GM10266 (cell line): ENCODE results near the gene ARHGDIG.

Experiments used
- DNase-seq: peaks from one replicate; pipeline ENCODE4 v3.0.0; 2012; ENCODE audit errors: extremely low spot score
- TF ChIP-seq, protein P1 (sequence below): IDR thresholded peaks from 2 replicates; pipeline ENCODE4 v1.5.1; 2012; ENCODE audit warnings: mild to moderate bottlenecking, low read depth; ENCODE audit not compliant: control insufficient read depth, insufficient read depth; ENCODE audit errors: missing control alignments

ARHGDIG gene

DNA sequence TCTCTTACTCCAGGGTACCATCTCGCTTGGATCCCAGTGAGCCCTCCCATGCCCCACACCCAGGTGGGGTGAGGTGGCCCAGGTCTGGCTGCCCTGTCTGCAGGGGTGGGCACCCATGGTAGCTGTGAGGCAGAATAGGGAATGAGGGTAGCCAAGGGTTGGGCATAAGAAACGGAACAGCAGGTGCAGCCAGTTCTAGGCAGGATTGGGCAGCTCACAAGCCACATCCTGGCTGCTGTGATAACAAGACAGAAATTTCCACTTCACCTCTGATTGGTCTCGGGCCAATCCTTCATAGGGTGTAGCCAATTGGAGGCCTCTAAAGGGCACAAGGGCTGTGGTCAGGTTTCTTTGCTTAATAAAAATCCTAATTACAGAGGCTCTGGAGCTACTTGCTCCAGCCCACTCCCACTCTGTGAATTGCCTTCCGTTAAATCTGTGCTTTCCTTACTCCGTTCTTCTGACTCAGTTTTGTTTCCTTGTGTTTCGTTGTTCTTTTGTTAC lies 1.5 kb upstream of the ARHGDIG start:
- DNase-seq = peak; percentile 80
- TF ChIP-seq, protein P1, sequence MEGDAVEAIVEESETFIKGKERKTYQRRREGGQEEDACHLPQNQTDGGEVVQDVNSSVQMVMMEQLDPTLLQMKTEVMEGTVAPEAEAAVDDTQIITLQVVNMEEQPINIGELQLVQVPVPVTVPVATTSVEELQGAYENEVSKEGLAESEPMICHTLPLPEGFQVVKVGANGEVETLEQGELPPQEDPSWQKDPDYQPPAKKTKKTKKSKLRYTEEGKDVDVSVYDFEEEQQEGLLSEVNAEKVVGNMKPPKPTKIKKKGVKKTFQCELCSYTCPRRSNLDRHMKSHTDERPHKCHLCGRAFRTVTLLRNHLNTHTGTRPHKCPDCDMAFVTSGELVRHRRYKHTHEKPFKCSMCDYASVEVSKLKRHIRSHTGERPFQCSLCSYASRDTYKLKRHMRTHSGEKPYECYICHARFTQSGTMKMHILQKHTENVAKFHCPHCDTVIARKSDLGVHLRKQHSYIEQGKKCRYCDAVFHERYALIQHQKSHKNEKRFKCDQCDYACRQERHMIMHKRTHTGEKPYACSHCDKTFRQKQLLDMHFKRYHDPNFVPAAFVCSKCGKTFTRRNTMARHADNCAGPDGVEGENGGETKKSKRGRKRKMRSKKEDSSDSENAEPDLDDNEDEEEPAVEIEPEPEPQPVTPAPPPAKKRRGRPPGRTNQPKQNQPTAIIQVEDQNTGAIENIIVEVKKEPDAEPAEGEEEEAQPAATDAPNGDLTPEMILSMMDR = no peak

DNA sequence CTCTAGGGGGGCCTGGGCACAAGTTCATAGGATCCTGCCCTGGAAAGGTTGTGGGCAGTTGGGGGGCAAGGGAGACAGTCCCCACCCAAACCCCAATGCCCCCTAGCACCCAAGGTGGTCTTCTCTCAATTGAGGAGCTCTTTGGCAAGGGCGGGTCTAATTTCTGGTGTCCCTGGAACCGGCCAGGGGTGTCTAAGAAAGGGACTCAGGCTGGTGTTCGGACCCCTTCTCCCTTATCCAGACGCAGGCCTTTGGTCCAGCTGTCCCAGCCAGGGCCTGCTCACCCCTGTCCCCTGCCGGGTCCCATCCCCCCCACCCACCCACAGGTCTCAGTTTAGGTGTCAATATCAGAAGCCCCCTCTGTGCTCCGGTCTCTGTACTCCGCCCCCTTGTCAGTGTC lies 860 bp upstream of the ARHGDIG start:
- DNase-seq = peak; percentile 39
- TF ChIP-seq, protein P1 = no peak

DNA sequence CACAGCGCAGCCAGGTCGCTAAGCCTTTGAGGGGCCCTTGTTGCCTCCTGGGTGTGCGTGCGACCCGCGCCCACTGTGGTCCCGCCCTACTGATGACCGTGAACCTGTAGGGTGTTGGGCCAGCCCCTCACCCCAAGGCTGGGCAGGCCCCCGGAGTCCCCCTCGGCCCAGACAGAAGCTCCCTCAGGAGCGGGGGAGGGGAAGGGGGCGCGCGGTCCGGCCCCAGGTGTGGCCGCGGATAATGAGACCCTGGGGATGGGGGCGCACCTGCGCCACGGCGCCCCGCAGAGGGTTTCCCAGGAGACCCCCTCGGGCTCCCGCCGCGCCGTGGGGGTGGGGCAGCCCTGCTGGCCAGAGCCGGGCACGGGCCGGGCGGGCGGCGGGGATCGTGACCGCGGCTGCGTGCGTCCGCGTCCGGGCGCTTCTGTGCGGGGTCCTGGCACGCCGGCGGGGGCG lies 358 bp upstream of the ARHGDIG start:
- TF ChIP-seq, protein P1 = no peak
- DNase-seq = no peak

DNA sequence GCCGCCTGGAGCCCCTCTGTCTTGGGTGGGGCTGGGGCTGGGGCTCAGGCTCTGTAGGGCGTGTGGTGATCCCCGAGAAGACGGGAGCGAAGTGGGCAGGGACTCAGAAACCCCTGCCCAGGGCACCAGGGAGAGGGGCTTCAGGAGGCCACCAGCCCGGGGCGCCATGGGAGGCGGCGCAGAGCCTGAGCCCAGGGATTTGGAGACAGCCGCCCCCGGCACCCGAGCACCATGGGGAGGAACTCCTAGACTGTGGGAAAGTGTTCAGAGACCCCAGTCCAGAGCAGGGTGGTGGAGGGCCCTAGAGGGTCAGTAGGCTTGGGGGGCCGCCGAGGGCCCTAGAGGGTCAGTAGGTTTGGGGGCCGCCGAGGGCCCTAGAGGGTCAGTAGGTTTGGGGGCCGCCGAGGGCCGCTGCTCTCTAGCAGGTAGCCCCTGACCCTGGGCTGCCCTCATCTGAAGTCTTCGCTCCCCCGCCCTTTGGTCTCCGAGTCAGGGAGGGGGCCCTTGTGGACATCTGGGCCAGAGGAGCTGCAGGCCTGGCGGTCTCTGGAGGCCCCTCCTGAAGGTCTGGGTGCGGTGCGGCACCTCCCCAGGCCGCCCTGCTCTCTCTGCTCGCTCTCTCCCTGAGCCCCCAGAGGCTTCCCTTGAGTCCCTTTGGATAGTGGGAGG lies 734 bp downstream of the ARHGDIG start:
- DNase-seq = peak; percentile 38
- TF ChIP-seq, protein P1 = no peak

DNA sequence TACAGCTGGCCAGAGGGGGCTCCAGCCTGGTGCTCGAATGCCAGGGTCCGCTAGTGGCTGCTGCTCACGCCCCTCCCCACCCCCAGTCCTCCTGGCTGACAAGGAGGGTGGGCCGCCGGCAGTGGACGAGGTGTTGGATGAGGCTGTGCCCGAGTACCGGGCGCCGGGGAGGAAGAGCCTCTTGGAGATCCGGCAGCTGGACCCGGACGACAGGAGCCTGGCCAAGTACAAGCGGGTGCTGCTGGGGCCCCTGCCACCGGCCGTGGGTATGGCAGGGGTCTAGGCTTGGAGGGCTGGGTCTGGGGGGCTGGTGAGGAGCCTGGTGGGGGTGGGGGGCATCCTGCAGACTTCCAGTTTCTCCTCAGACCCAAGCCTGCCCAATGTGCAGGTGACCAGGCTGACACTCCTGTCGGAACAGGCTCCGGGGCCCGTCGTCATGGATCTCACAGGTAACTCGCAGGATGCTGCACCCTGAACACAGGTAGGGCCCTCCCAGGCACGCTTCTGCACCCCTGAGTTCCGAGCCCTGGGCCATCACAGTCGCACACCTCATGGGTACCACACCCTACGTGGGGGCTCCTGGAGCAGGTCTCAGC lies 1.4 kb downstream of the ARHGDIG start:
- TF ChIP-seq, protein P1 = no peak
- DNase-seq = peak; percentile 43

DNA sequence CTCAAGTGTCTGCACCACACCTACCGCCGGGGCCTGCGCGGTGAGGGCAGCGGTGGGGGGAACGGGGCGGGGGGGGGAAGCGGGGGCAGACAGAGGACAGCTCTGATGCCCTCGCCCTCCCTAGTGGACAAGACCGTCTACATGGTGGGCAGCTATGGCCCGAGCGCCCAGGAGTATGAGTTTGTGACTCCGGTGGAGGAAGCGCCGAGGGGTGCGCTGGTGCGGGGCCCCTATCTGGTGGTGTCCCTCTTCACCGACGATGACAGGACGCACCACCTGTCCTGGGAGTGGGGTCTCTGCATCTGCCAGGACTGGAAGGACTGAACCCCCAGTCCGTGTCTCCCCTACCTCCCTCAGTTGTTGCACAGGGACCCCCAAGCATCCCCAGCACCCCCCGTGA lies 2.1 kb downstream of the ARHGDIG start:
- TF ChIP-seq, protein P1 = no peak
- no peak for DNase-seq
